HepG2 (cell line): ENCODE results near the gene ZNF678. TPM values are rescaled to one million over a fixed set of nuclear protein-coding genes. Genes with fewer than 3 reads are reported as not detected.

Experiments
- ATAC-seq: fragments of 200-7000 bp; cut with Tn5 transposase; 3 replicates; pipeline ENCODE4 v1.9.1; 2020; ENCODE audit warnings: mild to moderate bottlenecking, moderate library complexity
- BruUV-seq: library from RNA; stranded (reverse); fragments of 400-500 nt; replicated peaks from 2 replicates; lab custom pipeline; 2021; lab: Mats Ljungman, UMichigan
- CTCF ChIA-PET: fragments of 300-600 bp; formaldehyde crosslinking; extraction: SDS; loops from one replicate; lab custom pipeline; 2021; ENCODE audit warnings: low total read pairs, inconsistent platforms, low intra/inter-chr PET ratio; lab: Yijun Ruan, JAX
- POLR2A ChIA-PET: fragments of 350-600 bp; sonication (Branson Sonifier 250); formaldehyde crosslinking; loops from one replicate; lab custom pipeline; 2020; ENCODE audit warnings: antibody characterized with exemption, inconsistent platforms; lab: Yijun Ruan, JAX
- DNase-seq: peaks from one replicate; pipeline ENCODE4 v3.0.0-alpha.2; 2015; ENCODE audit warnings: low spot score
- FAIRE-seq: peaks from 3 replicates; lab custom pipeline; 2011; peaks lifted over from hg19 to GRCh38; lab: Jason Lieb, UNC
- H2AFZ ChIP-seq: one replicate; pipeline ENCODE4 v1.6.1; 2011; ENCODE audit warnings: low read length, inconsistent platforms
- H3K27ac ChIP-seq: fragments of 300-600 bp; 3 replicates; pipeline ENCODE4 v1.8.0; 2011; ENCODE audit warnings: mixed run types, mild to moderate bottlenecking, mixed read lengths, low read length, inconsistent platforms; ENCODE audit not compliant: insufficient read depth; ENCODE audit errors: extremely low read length
- H3K27me3 ChIP-seq, 2 experiments: fragments of 200-600 bp in 1 of 2; 2 replicates in 1 of 2; 3 replicates in 1 of 2; pipeline versions ENCODE4 v1.6.0 to v1.8.0; 2011; ENCODE audit warnings: low read length in 2 of 2, mild to moderate bottlenecking in 2 of 2, moderate library complexity in 2 of 2, inconsistent platforms in 1 of 2; ENCODE audit not compliant: insufficient read depth in 2 of 2, control insufficient read depth in 1 of 2
- H3K36me3 ChIP-seq, 2 experiments: fragments of 200-600 bp in 1 of 2; replicated peaks in 1 of 2; 2 replicates in 1 of 2; 3 replicates in 1 of 2; pipeline versions ENCODE4 v1.5.1 to v1.8.0; 2011; ENCODE audit warnings: low read length in 2 of 2, inconsistent platforms in 1 of 2; ENCODE audit not compliant: insufficient read depth in 2 of 2, control insufficient read depth in 1 of 2
- H3K4me1 ChIP-seq: 2 replicates; pipeline ENCODE4 v1.5.1; 2012; ENCODE audit warnings: low read length, inconsistent platforms; ENCODE audit not compliant: insufficient read depth
- H3K4me2 ChIP-seq: 2 replicates; pipeline ENCODE4 v1.6.0; 2011; ENCODE audit warnings: low read depth, low read length, inconsistent platforms
- H3K4me3 ChIP-seq, 3 experiments: fragments of 200-600 bp in 1 of 3; sonication (generic), shearing (Covaris generic) in 1 of 3; replicated peaks in 1 of 3; 2 replicates each; pipeline ENCODE4 v1.5.1; 2011 to 2016; ENCODE audit warnings: low read length in 3 of 3, inconsistent platforms in 2 of 3, low read depth in 2 of 3, mild to moderate bottlenecking in 2 of 3, control low read depth in 1 of 3, mixed read lengths in 1 of 3; ENCODE audit not compliant: insufficient read depth in 1 of 3
- H3K79me2 ChIP-seq: one replicate; pipeline ENCODE4 v1.6.1; 2011; ENCODE audit warnings: low read length, inconsistent platforms; ENCODE audit not compliant: insufficient read depth
- H3K9ac ChIP-seq: 2 replicates; pipeline ENCODE4 v1.6.0; 2011; ENCODE audit warnings: mild to moderate bottlenecking, low read depth, low read length, inconsistent platforms; ENCODE audit not compliant: insufficient read depth
- H3K9me3 ChIP-seq: 2 replicates; pipeline ENCODE4 v1.5.1; 2012; ENCODE audit warnings: mild to moderate bottlenecking, low read length
- H4K20me1 ChIP-seq: 2 replicates; pipeline ENCODE4 v1.6.0; 2011; ENCODE audit warnings: inconsistent platforms, mild to moderate bottlenecking, low read length, moderate library complexity; ENCODE audit not compliant: insufficient read depth
- ETV6 ChIP-seq: sonication (generic); formaldehyde crosslinking; conservative IDR thresholded peaks from 2 replicates; pipeline ENCODE4 v1.4.0; 2020; ENCODE audit warnings: missing genetic modification reagents
- GTF3A ChIP-seq: sonication (generic); formaldehyde crosslinking; conservative IDR thresholded peaks from 2 replicates; pipeline ENCODE4 v1.4.0; 2020; ENCODE audit warnings: mild to moderate bottlenecking, missing genetic modification reagents
- HDAC2 ChIP-seq: sonication (generic); formaldehyde crosslinking; IDR thresholded peaks from 2 replicates; pipeline ENCODE4 v1.4.0; 2020; ENCODE audit warnings: missing genetic modification reagents
- IRX3 ChIP-seq: sonication (generic); formaldehyde crosslinking; IDR thresholded peaks from 2 replicates; pipeline ENCODE4 v1.8.1; 2023; ENCODE audit warnings: mild to moderate bottlenecking, low read depth, missing genetic modification reagents, borderline replicate concordance
- MXI1 ChIP-seq: IDR thresholded peaks from 3 replicates; pipeline ENCODE4 v1.6.1; 2012; ENCODE audit warnings: low read depth, low read length, inconsistent platforms, borderline replicate concordance
- NCOA2 ChIP-seq: sonication (generic); formaldehyde crosslinking; IDR thresholded peaks from 2 replicates; pipeline ENCODE4 v1.8.0; 2022; ENCODE audit warnings: inconsistent platforms
- NKX3-1 ChIP-seq: sonication (generic); formaldehyde crosslinking; IDR thresholded peaks from 2 replicates; pipeline ENCODE4 v1.5.0; 2020; ENCODE audit warnings: missing genetic modification reagents
- NR2F2 ChIP-seq: IDR thresholded peaks from 2 replicates; pipeline ENCODE4 v1.6.1; 2012; ENCODE audit warnings: low read depth, inconsistent platforms, borderline replicate concordance
- SCMH1 ChIP-seq: sonication (generic); formaldehyde crosslinking; IDR thresholded peaks from 2 replicates; pipeline ENCODE4 v1.9.0; 2021; ENCODE audit warnings: missing genetic modification reagents, mild to moderate bottlenecking, borderline replicate concordance
- SP1 ChIP-seq, 2 experiments: fragments of 450-650 bp in 1 of 2; sonication (generic) in 1 of 2; formaldehyde crosslinking in 1 of 2; IDR thresholded peaks; 2 replicates each; pipeline versions ENCODE4 v1.4.0 to v1.6.1; 2016 to 2020; ENCODE audit warnings: missing genetic modification reagents in 1 of 2
- TBP ChIP-seq: sonication (generic); formaldehyde crosslinking; IDR thresholded peaks from 2 replicates; pipeline ENCODE4 v1.5.0; 2020; ENCODE audit warnings: missing genetic modification reagents
- TSC22D2 ChIP-seq: sonication (generic); formaldehyde crosslinking; IDR thresholded peaks from 2 replicates; pipeline ENCODE4 v1.5.1; 2020; ENCODE audit warnings: missing genetic modification reagents, mild to moderate bottlenecking, borderline replicate concordance
- ZMYM4 ChIP-seq: sonication (generic); formaldehyde crosslinking; IDR thresholded peaks from 2 replicates; pipeline ENCODE4 v1.8.1; 2023; ENCODE audit warnings: mild to moderate bottlenecking, missing genetic modification reagents
- ZNF18 ChIP-seq: sonication (generic); formaldehyde crosslinking; IDR thresholded peaks from 2 replicates; pipeline ENCODE4 v1.8.0; 2022; ENCODE audit warnings: mild to moderate bottlenecking, missing genetic modification reagents; ENCODE audit not compliant: insufficient replicate concordance
- ZNF251 ChIP-seq: sonication (generic); formaldehyde crosslinking; IDR thresholded peaks from 2 replicates; pipeline ENCODE4 v1.9.0; 2021; ENCODE audit warnings: mild to moderate bottlenecking, missing genetic modification reagents
- ZNF552 ChIP-seq: sonication (generic); formaldehyde crosslinking; IDR thresholded peaks from 2 replicates; pipeline ENCODE4 v1.9.0; 2022; ENCODE audit warnings: missing genetic modification reagents, mild to moderate bottlenecking, borderline replicate concordance
- ZSCAN9 ChIP-seq: IDR thresholded peaks from 2 replicates; pipeline ENCODE4 v1.6.1; 2016; ENCODE audit warnings: borderline replicate concordance
- WGBS: methylation state at CpG from one replicate; pipeline ENCODE4 v1.1.6; 2017; ENCODE audit warnings: low lambda C conversion rate; 5-methylcytosine and 5-hydroxymethylcytosine counted together
- in situ Hi-C: cut with HindIII; loops from 2 replicates; pipeline ENCODE4 v1.10.0; 2017; ENCODE audit warnings: low pct_unique_long_range_greater_than_20kb; ENCODE audit not compliant: extremely low pct_ligation_motif_present
- intact Hi-C: fragments of 100-400 bp; cut with micrococcal nuclease; formaldehyde crosslinking; loops from one replicate; pipeline ENCODE4 v1.10.0; 2022; ENCODE audit not compliant: unreplicated experiment
- polyA plus RNA-seq, 8 experiments: library from polyadenylated mRNA; depleted of rRNA in 3 of 8; stranded (reverse) in 7 of 8; unstranded in 1 of 8; fragments of >200 nt; fragmentation: Illumina TruSeq in 4 of 8; extraction: Trizol in 4 of 8; gene quantifications; 2 replicates each; pipeline versions ENCODE4 v1.2.1 to v1.2.3, GENCODE V29; 2011 to 2016; ENCODE audit warnings: low read depth in 4 of 8, missing spikeins in 1 of 8, mixed read lengths in 1 of 8; ENCODE audit not compliant: insufficient read depth in 1 of 8
- total RNA-seq, 5 experiments: library from RNA; depleted of rRNA; stranded (reverse); fragments of >200 nt; fragmentation: Illumina TruSeq; extraction: Trizol; gene quantifications; 2 replicates each; pipeline ENCODE4 v1.2.3, GENCODE V29; 2016; ENCODE audit warnings: low read depth in 1 of 5
- TF ChIP-seq, protein P1 (sequence below): sonication (generic); formaldehyde crosslinking; IDR thresholded peaks from 2 replicates; pipeline ENCODE4 v1.5.1; 2020; ENCODE audit warnings: missing genetic modification reagents, mild to moderate bottlenecking, borderline replicate concordance
- TF ChIP-seq, protein P2 (sequence below): sonication (generic); formaldehyde crosslinking; IDR thresholded peaks from 2 replicates; pipeline ENCODE4 v1.8.0; 2022; ENCODE audit warnings: mild to moderate bottlenecking, missing genetic modification reagents, borderline replicate concordance
- TF ChIP-seq, protein P3 (sequence below): IDR thresholded peaks from 2 replicates; pipeline ENCODE4 v1.6.1; 2016; ENCODE audit warnings: missing compliant biosample characterization, missing genetic modification reagents, borderline replicate concordance

ZNF678 gene
- total and polyA plus RNA-seq, 2 of the 13 experiments (the other 11 are each of a cell fraction or from before 2014, with no cell fraction given), result 2.0 to 7.6 TPM

DNA sequence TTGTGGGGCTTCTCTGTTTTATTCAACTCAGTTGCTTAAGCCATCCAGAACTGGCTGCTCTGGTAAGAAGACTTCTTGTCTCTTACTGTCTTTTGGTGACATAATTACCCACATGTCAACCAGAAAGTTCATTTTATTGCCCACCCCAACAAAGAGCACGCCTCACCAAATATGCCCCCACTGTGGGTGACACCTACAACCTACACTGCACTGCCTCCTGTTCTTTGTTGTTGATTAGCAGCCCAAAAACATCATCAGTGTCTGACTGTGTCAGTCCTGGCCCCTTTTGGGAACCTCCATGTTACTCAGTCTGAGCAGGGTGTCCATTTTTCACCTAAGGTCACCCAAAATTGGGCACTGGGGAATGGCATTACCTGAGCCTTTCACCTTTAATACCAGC lies 49.3 kb downstream of the ZNF678 start:
- no peaks in the 10 kb centered on the region for H3K79me2 ChIP-seq
- no peak for FAIRE-seq
- in situ Hi-C loops (no loop called here), intact Hi-C loops (no loop called here)
- no peak overlapping the region for H3K4me2 ChIP-seq
- ChIA-PET POLR2A (no interaction called here), CTCF (no interaction called here)
- no peaks in the 10 kb centered on the region for H4K20me1 ChIP-seq
- ATAC-seq, result no peak
- H2AFZ ChIP-seq, result no peak overlapping the region
- no TSS peak for BruUV-seq
- TF ChIP-seq ZNF251 (CRISPR knock-in tag) (no peak), GTF3A (CRISPR knock-in tag) (no peak), ZNF18 (CRISPR knock-in tag) (no peak), ZSCAN9 (CRISPR knock-in tag) (no peak), SP1 (IDR thresholded peaks at IDR 0.05) (no peak), SP1 (CRISPR knock-in tag; IDR thresholded peaks at IDR 0.05) (no peak), MXI1 (no peak), TSC22D2 (no peak), NKX3-1 (CRISPR knock-in tag) (no peak), ZMYM4 (CRISPR knock-in tag) (no peak), TBP (CRISPR knock-in tag) (no peak), ZNF552 (CRISPR knock-in tag) (no peak), NCOA2 (CRISPR knock-in tag) (no peak), NR2F2 (no peak), HDAC2 (CRISPR knock-in tag) (no peak), SCMH1 (no peak), ETV6 (no peak), IRX3 (CRISPR knock-in tag) (no peak)
- TF ChIP-seq, protein P1, sequence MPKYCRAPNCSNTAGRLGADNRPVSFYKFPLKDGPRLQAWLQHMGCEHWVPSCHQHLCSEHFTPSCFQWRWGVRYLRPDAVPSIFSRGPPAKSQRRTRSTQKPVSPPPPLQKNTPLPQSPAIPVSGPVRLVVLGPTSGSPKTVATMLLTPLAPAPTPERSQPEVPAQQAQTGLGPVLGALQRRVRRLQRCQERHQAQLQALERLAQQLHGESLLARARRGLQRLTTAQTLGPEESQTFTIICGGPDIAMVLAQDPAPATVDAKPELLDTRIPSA (CRISPR knock-in tag), result no peak
- TF ChIP-seq, protein P2, sequence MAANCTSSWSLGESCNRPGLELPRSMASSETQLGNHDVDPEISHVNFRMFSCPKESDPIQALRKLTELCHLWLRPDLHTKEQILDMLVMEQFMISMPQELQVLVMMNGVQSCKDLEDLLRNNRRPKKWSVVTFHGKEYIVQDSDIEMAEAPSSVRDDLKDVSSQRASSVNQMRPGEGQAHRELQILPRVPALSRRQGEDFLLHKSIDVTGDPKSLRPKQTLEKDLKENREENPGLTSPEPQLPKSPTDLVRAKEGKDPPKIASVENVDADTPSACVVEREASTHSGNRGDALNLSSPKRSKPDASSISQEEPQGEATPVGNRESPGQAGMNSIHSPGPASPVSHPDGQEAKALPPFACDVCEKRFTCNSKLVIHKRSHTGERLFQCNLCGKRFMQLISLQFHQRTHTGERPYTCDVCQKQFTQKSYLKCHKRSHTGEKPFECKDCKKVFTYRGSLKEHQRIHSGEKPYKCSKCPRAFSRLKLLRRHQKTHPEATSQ (CRISPR knock-in tag), result no peak
- TF ChIP-seq, protein P3, sequence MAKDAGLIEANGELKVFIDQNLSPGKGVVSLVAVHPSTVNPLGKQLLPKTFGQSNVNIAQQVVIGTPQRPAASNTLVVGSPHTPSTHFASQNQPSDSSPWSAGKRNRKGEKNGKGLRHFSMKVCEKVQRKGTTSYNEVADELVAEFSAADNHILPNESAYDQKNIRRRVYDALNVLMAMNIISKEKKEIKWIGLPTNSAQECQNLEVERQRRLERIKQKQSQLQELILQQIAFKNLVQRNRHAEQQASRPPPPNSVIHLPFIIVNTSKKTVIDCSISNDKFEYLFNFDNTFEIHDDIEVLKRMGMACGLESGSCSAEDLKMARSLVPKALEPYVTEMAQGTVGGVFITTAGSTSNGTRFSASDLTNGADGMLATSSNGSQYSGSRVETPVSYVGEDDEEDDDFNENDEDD (CRISPR knock-in tag), result no peak
- WGBS, result 95% methylated on average over 1 of the region's 1 CpG
- DNase-seq, result no peak
- H3K4me1 ChIP-seq, result no peaks in the 10 kb centered on the region
- H3K4me3 ChIP-seq, result no peak overlapping the region
- H3K27ac ChIP-seq, result no peak overlapping the region
- no peak overlapping the region for H3K9ac ChIP-seq
- H3K9me3 ChIP-seq, result peaks cover 41% of the 10 kb centered on the region
- H3K27me3 ChIP-seq, result no peaks in the 10 kb centered on the region
- no peaks in the 10 kb centered on the region; a peak in 2 of 5 replicates for H3K36me3 ChIP-seq
